Measurements from ENCODE around the gene NCAM1.

Gene NCAM1

GRCh38 chr11:113213549-113213948, 252.3 kb downstream of the NCAM1 start:
- ChIA-PET CTCF (interaction anchor here (1.0 kb wide), 1 partner anchor 76 kb away, joined by 3 read pairs; no protein-coding TSS in a partner anchor), POLR2A (no interaction called here)
- TF ChIP-seq, protein P1, sequence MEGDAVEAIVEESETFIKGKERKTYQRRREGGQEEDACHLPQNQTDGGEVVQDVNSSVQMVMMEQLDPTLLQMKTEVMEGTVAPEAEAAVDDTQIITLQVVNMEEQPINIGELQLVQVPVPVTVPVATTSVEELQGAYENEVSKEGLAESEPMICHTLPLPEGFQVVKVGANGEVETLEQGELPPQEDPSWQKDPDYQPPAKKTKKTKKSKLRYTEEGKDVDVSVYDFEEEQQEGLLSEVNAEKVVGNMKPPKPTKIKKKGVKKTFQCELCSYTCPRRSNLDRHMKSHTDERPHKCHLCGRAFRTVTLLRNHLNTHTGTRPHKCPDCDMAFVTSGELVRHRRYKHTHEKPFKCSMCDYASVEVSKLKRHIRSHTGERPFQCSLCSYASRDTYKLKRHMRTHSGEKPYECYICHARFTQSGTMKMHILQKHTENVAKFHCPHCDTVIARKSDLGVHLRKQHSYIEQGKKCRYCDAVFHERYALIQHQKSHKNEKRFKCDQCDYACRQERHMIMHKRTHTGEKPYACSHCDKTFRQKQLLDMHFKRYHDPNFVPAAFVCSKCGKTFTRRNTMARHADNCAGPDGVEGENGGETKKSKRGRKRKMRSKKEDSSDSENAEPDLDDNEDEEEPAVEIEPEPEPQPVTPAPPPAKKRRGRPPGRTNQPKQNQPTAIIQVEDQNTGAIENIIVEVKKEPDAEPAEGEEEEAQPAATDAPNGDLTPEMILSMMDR (IDR thresholded peaks at IDR 0.05; ENCODE audit: control extremely low read depth, extremely low read depth, low read depth, missing control alignments) = no peak
- no peak for DNase-seq (ENCODE audit: extremely low spot score)

GRCh38 chr11:113222241-113222640, 261.0 kb downstream of the NCAM1 start:
- CTCF ChIA-PET = no interaction called here
- POLR2A ChIA-PET = no interaction called here
- no peak for DNase-seq (ENCODE audit: extremely low spot score)
- TF ChIP-seq, protein P1 (IDR thresholded peaks at IDR 0.05; ENCODE audit: control extremely low read depth, extremely low read depth, low read depth, missing control alignments) = no peak

DNA sequence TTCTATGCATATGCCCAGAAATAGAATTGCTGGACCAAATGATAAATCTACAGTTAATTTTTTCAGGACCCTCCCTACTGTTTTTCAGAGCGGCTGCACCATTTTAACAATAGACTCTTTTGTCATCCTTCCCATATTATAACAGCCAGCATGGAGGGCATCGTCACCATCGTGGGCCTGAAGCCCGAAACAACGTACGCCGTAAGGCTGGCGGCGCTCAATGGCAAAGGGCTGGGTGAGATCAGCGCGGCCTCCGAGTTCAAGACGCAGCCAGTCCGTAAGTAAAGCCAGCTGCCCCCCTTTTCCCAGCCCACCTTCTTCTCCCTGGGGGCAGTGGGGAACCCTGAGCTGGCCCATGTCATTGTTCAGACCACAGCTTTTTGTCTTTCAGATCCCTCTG, 273.7 kb downstream of the NCAM1 start:
- DNase-seq (ENCODE audit: extremely low spot score) = no peak
- CTCF ChIA-PET = no interaction called here
- TF ChIP-seq, protein P1 (IDR thresholded peaks at IDR 0.05; ENCODE audit: control extremely low read depth, extremely low read depth, low read depth, missing control alignments) = no peak
- POLR2A ChIA-PET = no interaction called here

- ChIA-PET CTCF (interaction anchor here (1.0 kb wide), 2 partner anchors 11 to 22 kb away, joined by 3 to 4 read pairs; no protein-coding TSS in a partner anchor), POLR2A (no interaction called here)
- TF ChIP-seq, protein P1 (IDR thresholded peaks at IDR 0.05; ENCODE audit: control extremely low read depth, extremely low read depth, low read depth, missing control alignments) = no peak
- DNase-seq (ENCODE audit: extremely low spot score) = no peak
Observed at GRCh38 chr11:113237261-113237660, 276.0 kb downstream of the NCAM1 start.

GRCh38 chr11:113238721-113239120, 277.5 kb downstream of the NCAM1 start:
- ChIA-PET CTCF (interaction anchor here (0.8 to 1.2 kb wide), 2 partner anchors 9 to 19 kb away, joined by 3 read pairs; no protein-coding TSS in a partner anchor), POLR2A (no interaction called here)
- no peak for DNase-seq (ENCODE audit: extremely low spot score)
- TF ChIP-seq, protein P1 (IDR thresholded peaks at IDR 0.05; ENCODE audit: control extremely low read depth, extremely low read depth, low read depth, missing control alignments) = no peak

- TF ChIP-seq, protein P1 (IDR thresholded peaks at IDR 0.05; ENCODE audit: control extremely low read depth, extremely low read depth, low read depth, missing control alignments) = no peak
- CTCF ChIA-PET = no interaction called here
- DNase-seq (ENCODE audit: extremely low spot score) = no peak
- POLR2A ChIA-PET = no interaction called here
Observed at GRCh38 chr11:113240389-113240788, 279.2 kb downstream of the NCAM1 start.

Data from GM10248 (cell line).